Measurements from ENCODE around the gene IGFL4. TPM values are rescaled to one million over a fixed set of nuclear protein-coding genes. Genes with fewer than 3 reads are reported as not detected.

The IGFL4 gene
- total and polyA plus RNA-seq, 2 of the 4 experiments (the other 2 are of a cell fraction), result not detected

DNA sequence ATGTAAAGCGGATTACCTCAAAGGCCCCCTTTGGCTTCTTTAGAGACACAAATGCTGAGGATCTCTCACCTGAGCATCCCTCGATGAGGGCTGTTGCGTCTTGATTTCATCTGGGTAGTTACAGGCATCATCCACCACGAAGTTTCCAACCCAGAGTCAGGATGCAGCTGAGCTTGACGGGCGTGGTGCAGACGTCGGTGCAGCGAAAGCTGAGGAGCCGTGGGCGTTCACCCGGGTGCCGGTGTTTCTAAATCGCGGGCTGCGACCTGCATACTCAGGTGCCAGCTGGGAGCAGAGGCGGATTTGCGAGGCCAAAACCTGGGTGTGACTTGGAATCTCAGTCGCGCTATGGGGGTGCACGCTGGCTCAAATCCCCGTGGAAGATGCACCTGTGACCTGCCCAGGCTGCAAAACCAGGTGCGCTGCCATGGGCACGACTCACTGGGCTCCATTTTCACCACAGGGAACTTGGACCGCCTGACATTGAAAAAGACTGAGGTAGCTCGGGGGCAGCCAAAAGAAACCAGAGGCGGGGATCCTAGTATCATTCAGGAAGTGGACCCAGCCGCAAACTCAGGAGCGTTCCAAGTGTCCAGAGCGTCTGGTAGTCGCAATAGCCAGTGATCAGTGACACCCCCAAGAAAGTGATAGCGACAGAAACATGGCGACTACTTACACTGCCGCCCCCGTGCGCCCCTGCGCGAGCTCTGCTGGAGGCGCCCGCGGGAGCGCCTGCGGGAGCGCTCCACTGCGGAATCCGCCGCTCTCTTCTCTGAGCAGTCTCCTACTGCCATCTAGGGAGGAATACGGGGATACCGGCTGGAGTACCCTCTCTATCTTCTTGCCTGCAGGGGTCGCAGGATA, 36.4 kb upstream of the IGFL4 start (continued):
- TF ChIP-seq SMC3 (IDR thresholded peaks at IDR 0.05; ENCODE audit: low read depth, low read length) (peak; percentile 92), MXI1 (IDR thresholded peaks at IDR 0.05; ENCODE audit: borderline replicate concordance, low read depth, low read length) (no peak)

DNA sequence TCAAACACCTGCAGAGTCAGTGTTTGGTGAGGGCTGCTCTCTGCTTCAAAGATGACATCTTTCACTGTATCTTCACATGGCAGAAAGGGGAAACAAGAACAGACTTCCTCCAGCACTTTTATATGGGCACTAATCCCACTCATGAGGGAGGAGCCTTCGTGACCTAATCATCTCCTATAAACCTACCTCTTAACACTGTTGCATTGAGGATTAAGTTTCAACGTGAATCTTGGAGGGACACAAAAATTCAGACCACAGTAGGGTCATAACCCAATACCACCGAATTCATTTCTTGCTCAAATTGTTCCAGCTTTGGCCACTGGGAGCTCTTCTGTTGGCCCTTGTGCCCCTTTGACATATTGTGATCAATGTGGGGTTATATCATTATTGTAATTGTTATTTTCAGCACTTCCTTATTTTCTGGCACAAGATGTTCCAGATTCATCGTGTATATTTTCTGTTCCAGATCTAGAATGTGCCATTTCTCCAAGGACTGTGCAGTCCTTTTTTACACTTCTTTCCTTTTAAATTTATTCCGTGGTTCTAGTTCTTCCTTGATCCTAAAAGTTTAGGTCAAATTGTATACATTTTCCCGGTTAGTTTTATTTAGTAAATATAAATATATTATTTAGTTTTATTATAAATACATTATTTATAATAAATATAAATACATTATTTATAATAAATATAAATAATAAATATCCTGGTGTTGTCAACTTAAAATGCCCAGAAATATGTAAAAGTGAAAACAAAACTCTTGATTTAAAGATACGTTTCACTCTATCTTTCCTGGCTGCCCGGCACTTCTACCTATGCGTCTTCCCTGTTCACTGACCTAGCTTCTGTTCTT, 35.5 kb upstream of the IGFL4 start:
- no peak overlapping the region for H3K56ac ChIP-seq (ENCODE audit: extremely low read depth, insufficient read depth, low read length)
- peaks cover 4% of the 10 kb centered on the region for H3K9me3 ChIP-seq (ENCODE audit: control insufficient read depth, insufficient read depth, low read length)
- POLR2A ChIA-PET (ENCODE audit: unreplicated experiment), result interaction anchor here (0.5 kb wide), 1 partner anchor 254 kb away, joined by 5 read pairs; no protein-coding TSS in a partner anchor
- no peak overlapping the region for H3K14ac ChIP-seq (replicated peaks; ENCODE audit: low read depth, low read length)
- WGBS, 2 experiments (ENCODE audit: extremely low coverage in 2 of 2, insufficient read length in 1 of 2), result no CpG with 5 or more reads among the region's 9 CpGs
- peaks cover 51% of the 10 kb centered on the region for H3K27me3 ChIP-seq (ENCODE audit: control insufficient read depth, insufficient read depth, low read length)
- peaks cover 3% of the 10 kb centered on the region; the same call in 1 of the 2 replicates for H3K9me1 ChIP-seq (ENCODE audit: insufficient read depth, low read length)
- no peak overlapping the region for H2BK120ac ChIP-seq (ENCODE audit: low read depth, low read length)
- no peak overlapping the region for H3K9ac ChIP-seq (ENCODE audit: low read depth, low read length)
- H3K18ac ChIP-seq (ENCODE audit: low read depth, low read length), result no peak overlapping the region
- no peak overlapping the region for H2BK5ac ChIP-seq (ENCODE audit: low read depth, low read length, poor library complexity, severe bottlenecking)
- no peak overlapping the region for H3K4me3 ChIP-seq (ENCODE audit: insufficient read depth, low read depth, low read length)
- H3K4me2 ChIP-seq (ENCODE audit: low read depth, low read length), result no peak overlapping the region
- CTCF ChIA-PET, result interaction anchor here (0.9 to 2.0 kb wide), 8 partner anchors 12 to 113 kb away, joined by 3 to 26 read pairs (median 6); no protein-coding TSS in a partner anchor
- TF ChIP-seq FOS (IDR thresholded peaks at IDR 0.05; ENCODE audit: low read depth, low read length) (no peak), NFE2L2 (IDR thresholded peaks at IDR 0.05; ENCODE audit: low read depth, low read length) (no peak), MAFK (IDR thresholded peaks at IDR 0.05; ENCODE audit: low read depth, low read length) (no peak), BHLHE40 (IDR thresholded peaks at IDR 0.05; ENCODE audit: low read depth, low read length) (no peak), RAD21 (IDR thresholded peaks at IDR 0.05; ENCODE audit: low read length) (no peak), POLR2A (IDR thresholded peaks at IDR 0.05; ENCODE audit: low read depth, low read length) (no peak)
- in situ Hi-C loops (cut with MboI; ENCODE audit: low sequenced_read_pairs) (loop anchor here (10.0 kb wide), 1 partner anchor 51 kb away; the partner anchor contains the start of gene PGLYRP1), dilution Hi-C loops (cut with HindIII; ENCODE audit: low sequenced_read_pairs, unreplicated experiment) (no loop called here), intact Hi-C loops (cut with micrococcal nuclease) (no loop called here)
- no peak overlapping the region for H4K5ac ChIP-seq (ENCODE audit: low read depth, low read length)
- 0 out of 2 replicates have a peak overlapping the region, but pooled peaks have one; percentile 74 for H3K23ac ChIP-seq (ENCODE audit: low read depth, low read length)
- H2AK9ac ChIP-seq (replicated peaks; ENCODE audit: low read depth, low read length, poor library complexity), result no peak overlapping the region
- no peak overlapping the region for H2AFZ ChIP-seq (replicated peaks; ENCODE audit: low read length, poor library complexity)
- no peak overlapping the region for H2BK15ac ChIP-seq (ENCODE audit: low read depth, low read length)
- no peaks in the 10 kb centered on the region for H3K79me1 ChIP-seq (ENCODE audit: low read depth in 1 of 2, low read length in 2 of 2)
- ATAC-seq (ENCODE audit: low read depth) (no peak), DNase-seq (no peak)
- no peak overlapping the region for H3K4ac ChIP-seq (ENCODE audit: low read depth, low read length)
- H4K20me1 ChIP-seq (ENCODE audit: insufficient read depth, low read length), result peaks cover 7% of the 10 kb centered on the region; the same call in 1 of the 2 replicates
- H4K91ac ChIP-seq (ENCODE audit: insufficient read depth, low read depth, low read length), result no peak overlapping the region
- no TSS peak for BruUV-seq (replicated peaks)
- no peak overlapping the region for H2AK5ac ChIP-seq (ENCODE audit: low read depth, low read length)
- H2BK20ac ChIP-seq (ENCODE audit: low read depth, low read length), result no peak overlapping the region
- no peak overlapping the region for H3K27ac ChIP-seq (ENCODE audit: insufficient read depth, low read length)
- H3K36me3 ChIP-seq (ENCODE audit: control insufficient read depth, insufficient read depth, low read length), result no peaks in the 10 kb centered on the region
- H3K4me1 ChIP-seq (ENCODE audit: control insufficient read depth, insufficient read depth, low read length), result no peaks in the 10 kb centered on the region
- H4K8ac ChIP-seq (ENCODE audit: low read depth in 2 of 2, low read length in 2 of 2), result no peak overlapping the region
